K562 (cell line): Measurements from ENCODE around the gene EPB41L1. TPM values are rescaled to one million over a fixed set of nuclear protein-coding genes. Genes with fewer than 3 reads are reported as not detected.
A peak's percentile ranks its signal among the peaks of the same experiment; 100 is the strongest.

ENCODE experiments used
- ARID1B ChIP-seq: fragments of 450-650 bp; IDR thresholded peaks from 2 replicates; pipeline ENCODE4 v1.6.1; 2016; ENCODE audit warnings: antibody characterized with exemption, mild to moderate bottlenecking, inconsistent platforms
- CC2D1A ChIP-seq: fragments of 450-650 bp; IDR thresholded peaks from 2 replicates; pipeline ENCODE4 v1.6.1; 2017; ENCODE audit warnings: mild to moderate bottlenecking
- CTBP1 ChIP-seq: fragments of 450-650 bp; IDR thresholded peaks from 2 replicates; pipeline ENCODE4 v1.6.1; 2016; ENCODE audit warnings: borderline replicate concordance
- DACH1 ChIP-seq: fragments of 450-650 bp; IDR thresholded peaks from 2 replicates; pipeline ENCODE4 v1.6.1; 2018; ENCODE audit not compliant: partially characterized antibody
- ERF ChIP-seq: fragments of 450-650 bp; formaldehyde crosslinking; IDR thresholded peaks from 2 replicates; pipeline ENCODE4 v1.4.0; 2020; ENCODE audit warnings: mild to moderate bottlenecking, mixed read lengths
- HEY1 ChIP-seq: fragments of 250-450 bp; sonication (Bioruptor Pico); IDR thresholded peaks from 2 replicates; pipeline ENCODE4 v1.5.0; 2020; ENCODE audit warnings: mild to moderate bottlenecking, moderate library complexity, borderline replicate concordance
- MYC ChIP-seq, 2 experiments: fragments of 250-450 bp in 1 of 2; sonication (Bioruptor Pico) in 1 of 2; IDR thresholded peaks; 2 replicates each; pipeline versions ENCODE4 v1.5.1 to v1.6.1; 2012 to 2021; ENCODE audit warnings: low read depth in 2 of 2, borderline replicate concordance in 1 of 2, improper control_type of control experiment in 1 of 2, low read length in 1 of 2, mild to moderate bottlenecking in 1 of 2, moderate library complexity in 1 of 2
- RBM39 ChIP-seq: fragments of 200-400 bp; formaldehyde crosslinking; optimal IDR thresholded peaks from 2 replicates; pipeline ENCODE3; 2018; ENCODE audit warnings: low read depth, low read length
- SP2 ChIP-seq: IDR thresholded peaks from 2 replicates; pipeline ENCODE4 v1.6.1; 2011; ENCODE audit warnings: mild to moderate bottlenecking, low read depth, low read length, moderate library complexity; ENCODE audit not compliant: poor library complexity, severe bottlenecking; ENCODE audit errors: extremely low read depth
- ZBTB1 ChIP-seq: sonication (generic); formaldehyde crosslinking; IDR thresholded peaks from 2 replicates; pipeline ENCODE4 v1.8.1; 2023; ENCODE audit warnings: missing genetic modification reagents, low read depth, mild to moderate bottlenecking, borderline replicate concordance
- ZBTB8A ChIP-seq: fragments of 450-650 bp; IDR thresholded peaks from 2 replicates; pipeline ENCODE4 v1.6.1; 2018; ENCODE audit warnings: mild to moderate bottlenecking, moderate library complexity; ENCODE audit not compliant: partially characterized antibody
- polyA plus RNA-seq, 8 experiments: library from polyadenylated mRNA; depleted of rRNA in 4 of 8; stranded (reverse) in 5 of 8; unstranded in 3 of 8; fragments of >200 nt; fragmentation: Nextera tagmentation in 2 of 8; fragmentation: Illumina TruSeq in 1 of 8; extraction: Ambion mirVana in 2 of 8; extraction: Trizol in 1 of 8; gene quantifications; 2 replicates each; pipeline versions ENCODE4 v1.2.1 to v1.2.3, GENCODE V29; 2011 to 2014; ENCODE audit warnings: inconsistent platforms in 1 of 8, missing spikeins in 1 of 8
- total RNA-seq, 7 experiments: library from RNA; depleted of rRNA in 6 of 7; stranded (reverse); fragments of >200 nt in 6 of 7; fragmentation: Illumina TruSeq in 2 of 7; extraction: Trizol in 2 of 7; gene quantifications; 2 replicates each; pipeline versions ENCODE4 v1.2.1 to v1.2.3, GENCODE V29; 2011 to 2021; ENCODE audit warnings: low replicate concordance in 1 of 7
- TF ChIP-seq, protein P1 (sequence below): fragments of 250-450 bp; sonication (Bioruptor Pico); IDR thresholded peaks from 2 replicates; pipeline ENCODE4 v1.8.0; 2021; ENCODE audit warnings: moderate library complexity, mild to moderate bottlenecking, inconsistent platforms
- TF ChIP-seq, protein P2 (sequence below): sonication (generic); formaldehyde crosslinking; IDR thresholded peaks from 2 replicates; pipeline ENCODE4 v1.8.1; 2023; ENCODE audit warnings: mild to moderate bottlenecking, missing genetic modification reagents
- TF ChIP-seq, protein P3 (sequence below), 3 experiments: fragments of 200-800 bp in 1 of 3; sonication (Bioruptor generic) in 1 of 3; sonication (generic) in 1 of 3; formaldehyde crosslinking in 1 of 3; IDR thresholded peaks; 2 replicates each; pipeline versions ENCODE4 v1.6.1 to v1.8.0; 2016 to 2022; ENCODE audit warnings: mild to moderate bottlenecking in 2 of 3, missing compliant biosample characterization in 2 of 3, missing genetic modification characterization in 2 of 3, missing genetic modification reagents in 1 of 3
- TF ChIP-seq, protein P4 (sequence below): sonication (generic); formaldehyde crosslinking; IDR thresholded peaks from 2 replicates; pipeline ENCODE4 v1.9.0; 2022; ENCODE audit warnings: mild to moderate bottlenecking, missing genetic modification reagents
- TF ChIP-seq, protein P5 (sequence below): fragments of 450-650 bp; formaldehyde crosslinking; IDR thresholded peaks from 2 replicates; pipeline ENCODE4 v1.4.0; 2020; ENCODE audit warnings: mild to moderate bottlenecking
- TF ChIP-seq, protein P6 (sequence below): IDR thresholded peaks from 3 replicates; pipeline ENCODE4 v1.6.1; 2011; ENCODE audit warnings: borderline replicate concordance, mild to moderate bottlenecking; ENCODE audit not compliant: insufficient read length, insufficient read depth

EPB41L1 gene
- total and polyA plus RNA-seq, 9 of the 15 experiments (the other 6 are each of a cell fraction or from before 2014, with no cell fraction given), result 0.11 to 4.3 (median 1.3) TPM

DNA sequence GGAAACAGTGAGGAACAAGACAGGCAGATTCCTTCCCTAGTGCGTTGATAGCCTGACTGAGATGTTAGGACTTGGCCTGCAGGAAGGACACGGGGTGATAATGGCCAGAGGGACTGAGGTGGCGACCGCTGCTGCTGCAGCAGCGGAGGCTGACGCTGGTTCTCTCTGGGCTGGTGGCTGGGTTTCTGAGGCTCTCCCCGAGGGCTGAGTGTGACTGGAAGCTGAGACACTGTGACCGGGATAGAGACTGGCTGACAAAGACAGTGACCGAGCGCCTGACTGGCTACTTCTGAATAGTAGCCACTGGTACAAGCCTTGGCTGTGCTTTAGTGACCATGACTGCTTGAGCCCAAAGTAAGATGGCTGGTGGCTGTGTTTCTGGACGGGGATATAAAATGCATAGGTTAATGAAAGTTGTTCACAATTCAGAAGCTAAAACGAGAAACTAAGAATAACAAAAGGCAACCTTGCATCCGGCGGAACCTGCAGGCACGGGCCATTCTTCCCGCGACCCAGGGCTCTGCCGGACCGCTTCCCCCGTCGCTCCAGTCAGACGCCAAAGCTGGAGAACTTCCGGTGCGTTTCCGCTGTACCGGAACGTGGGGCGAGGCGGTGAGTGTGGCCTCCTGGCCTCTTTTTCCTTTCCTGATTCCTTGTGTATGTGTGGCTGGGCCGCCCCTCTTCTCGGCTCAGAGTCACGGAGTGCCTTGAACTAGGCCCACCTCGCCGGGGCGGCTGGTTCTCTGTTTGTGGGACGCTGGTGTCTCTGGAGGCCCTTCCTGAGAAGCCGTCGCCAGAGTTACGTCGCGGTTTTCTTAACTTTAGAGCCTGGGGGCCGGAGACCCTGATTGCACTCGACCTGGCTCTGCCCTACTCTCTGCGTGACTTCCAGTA lies 81.6 kb downstream of the EPB41L1 start, which contains the start of gene AAR2 (continued):
- TF ChIP-seq, protein P1, sequence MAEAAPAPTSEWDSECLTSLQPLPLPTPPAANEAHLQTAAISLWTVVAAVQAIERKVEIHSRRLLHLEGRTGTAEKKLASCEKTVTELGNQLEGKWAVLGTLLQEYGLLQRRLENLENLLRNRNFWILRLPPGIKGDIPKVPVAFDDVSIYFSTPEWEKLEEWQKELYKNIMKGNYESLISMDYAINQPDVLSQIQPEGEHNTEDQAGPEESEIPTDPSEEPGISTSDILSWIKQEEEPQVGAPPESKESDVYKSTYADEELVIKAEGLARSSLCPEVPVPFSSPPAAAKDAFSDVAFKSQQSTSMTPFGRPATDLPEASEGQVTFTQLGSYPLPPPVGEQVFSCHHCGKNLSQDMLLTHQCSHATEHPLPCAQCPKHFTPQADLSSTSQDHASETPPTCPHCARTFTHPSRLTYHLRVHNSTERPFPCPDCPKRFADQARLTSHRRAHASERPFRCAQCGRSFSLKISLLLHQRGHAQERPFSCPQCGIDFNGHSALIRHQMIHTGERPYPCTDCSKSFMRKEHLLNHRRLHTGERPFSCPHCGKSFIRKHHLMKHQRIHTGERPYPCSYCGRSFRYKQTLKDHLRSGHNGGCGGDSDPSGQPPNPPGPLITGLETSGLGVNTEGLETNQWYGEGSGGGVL, result no peak
- TF ChIP-seq CTBP1, result peak; percentile 68; the same call in 1 of the 2 replicates
- TF ChIP-seq RBM39, result peak; percentile 69
- TF ChIP-seq HEY1 (CRISPR knock-in tag), result no peak
- TF ChIP-seq ZBTB1, result no peak
- TF ChIP-seq, protein P2, sequence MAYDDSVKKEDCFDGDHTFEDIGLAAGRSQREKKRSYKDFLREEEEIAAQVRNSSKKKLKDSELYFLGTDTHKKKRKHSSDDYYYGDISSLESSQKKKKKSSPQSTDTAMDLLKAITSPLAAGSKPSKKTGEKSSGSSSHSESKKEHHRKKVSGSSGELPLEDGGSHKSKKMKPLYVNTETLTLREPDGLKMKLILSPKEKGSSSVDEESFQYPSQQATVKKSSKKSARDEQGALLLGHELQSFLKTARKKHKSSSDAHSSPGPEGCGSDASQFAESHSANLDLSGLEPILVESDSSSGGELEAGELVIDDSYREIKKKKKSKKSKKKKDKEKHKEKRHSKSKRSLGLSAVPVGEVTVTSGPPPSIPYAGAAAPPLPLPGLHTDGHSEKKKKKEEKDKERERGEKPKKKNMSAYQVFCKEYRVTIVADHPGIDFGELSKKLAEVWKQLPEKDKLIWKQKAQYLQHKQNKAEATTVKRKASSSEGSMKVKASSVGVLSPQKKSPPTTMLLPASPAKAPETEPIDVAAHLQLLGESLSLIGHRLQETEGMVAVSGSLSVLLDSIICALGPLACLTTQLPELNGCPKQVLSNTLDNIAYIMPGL, result peak; percentile 71; the same call in 1 of the 2 replicates
- TF ChIP-seq, protein P3, sequence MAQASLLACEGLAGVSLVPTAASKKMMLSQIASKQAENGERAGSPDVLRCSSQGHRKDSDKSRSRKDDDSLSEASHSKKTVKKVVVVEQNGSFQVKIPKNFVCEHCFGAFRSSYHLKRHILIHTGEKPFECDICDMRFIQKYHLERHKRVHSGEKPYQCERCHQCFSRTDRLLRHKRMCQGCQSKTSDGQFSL (CRISPR knock-in tag; IDR thresholded peaks at IDR 0.05), result no peak
- TF ChIP-seq, protein P3 (tag; IDR thresholded peaks at IDR 0.05), result no peak
- TF ChIP-seq MYC (IDR thresholded peaks at IDR 0.05; ENCODE audit: low read depth, low read length), result peak; percentile 81
- no peak for TF ChIP-seq MYC (CRISPR knock-in tag; IDR thresholded peaks at IDR 0.05; ENCODE audit: borderline replicate concordance, low read depth)
- TF ChIP-seq SP2, result no peak
- TF ChIP-seq ARID1B, result no peak; the same call in 1 of the 2 replicates
- TF ChIP-seq, protein P4, sequence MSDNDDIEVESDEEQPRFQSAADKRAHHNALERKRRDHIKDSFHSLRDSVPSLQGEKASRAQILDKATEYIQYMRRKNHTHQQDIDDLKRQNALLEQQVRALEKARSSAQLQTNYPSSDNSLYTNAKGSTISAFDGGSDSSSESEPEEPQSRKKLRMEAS (CRISPR knock-in tag), result peak; percentile 75
- no peak for TF ChIP-seq DACH1
- TF ChIP-seq, protein P5, sequence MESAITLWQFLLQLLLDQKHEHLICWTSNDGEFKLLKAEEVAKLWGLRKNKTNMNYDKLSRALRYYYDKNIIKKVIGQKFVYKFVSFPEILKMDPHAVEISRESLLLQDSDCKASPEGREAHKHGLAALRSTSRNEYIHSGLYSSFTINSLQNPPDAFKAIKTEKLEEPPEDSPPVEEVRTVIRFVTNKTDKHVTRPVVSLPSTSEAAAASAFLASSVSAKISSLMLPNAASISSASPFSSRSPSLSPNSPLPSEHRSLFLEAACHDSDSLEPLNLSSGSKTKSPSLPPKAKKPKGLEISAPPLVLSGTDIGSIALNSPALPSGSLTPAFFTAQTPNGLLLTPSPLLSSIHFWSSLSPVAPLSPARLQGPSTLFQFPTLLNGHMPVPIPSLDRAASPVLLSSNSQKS (CRISPR knock-in tag), result no peak
- TF ChIP-seq, protein P6, sequence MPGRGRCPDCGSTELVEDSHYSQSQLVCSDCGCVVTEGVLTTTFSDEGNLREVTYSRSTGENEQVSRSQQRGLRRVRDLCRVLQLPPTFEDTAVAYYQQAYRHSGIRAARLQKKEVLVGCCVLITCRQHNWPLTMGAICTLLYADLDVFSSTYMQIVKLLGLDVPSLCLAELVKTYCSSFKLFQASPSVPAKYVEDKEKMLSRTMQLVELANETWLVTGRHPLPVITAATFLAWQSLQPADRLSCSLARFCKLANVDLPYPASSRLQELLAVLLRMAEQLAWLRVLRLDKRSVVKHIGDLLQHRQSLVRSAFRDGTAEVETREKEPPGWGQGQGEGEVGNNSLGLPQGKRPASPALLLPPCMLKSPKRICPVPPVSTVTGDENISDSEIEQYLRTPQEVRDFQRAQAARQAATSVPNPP, result no peak
- TF ChIP-seq ZBTB8A, result peak; percentile 6
- no peak for TF ChIP-seq CC2D1A
- no peak for TF ChIP-seq ERF (CRISPR knock-in tag)
